ENCODE data around the gene NEK10. TPM values are rescaled to one million over a fixed set of nuclear protein-coding genes. Genes with fewer than 3 reads are reported as not detected.

Gene NEK10
- total and polyA plus RNA-seq, 2 of the 13 experiments (the other 11 are each of a cell fraction or from before 2014, with no cell fraction given) = 2.8 to 14.2 TPM

- TF ChIP-seq PAX8 (CRISPR knock-in tag; IDR thresholded peaks at IDR 0.05; ENCODE audit: borderline replicate concordance) = no peak
- TF ChIP-seq DDIT3 (CRISPR knock-in tag; IDR thresholded peaks at IDR 0.05) = no peak
- no peak for TF ChIP-seq HIVEP1 (CRISPR knock-in tag; IDR thresholded peaks at IDR 0.05)
- no peak for TF ChIP-seq ZNF839 (CRISPR knock-in tag; IDR thresholded peaks at IDR 0.05; ENCODE audit: borderline replicate concordance)
- no peak for TF ChIP-seq ZNF75D (CRISPR knock-in tag; IDR thresholded peaks at IDR 0.05; ENCODE audit: borderline replicate concordance)
- TF ChIP-seq NONO (IDR thresholded peaks at IDR 0.05) = no peak
- peak; percentile 67 for TF ChIP-seq NONO (CRISPR knock-in tag; conservative IDR thresholded peaks at IDR 0.05)
- TF ChIP-seq ZNF552 (CRISPR knock-in tag; IDR thresholded peaks at IDR 0.05; ENCODE audit: borderline replicate concordance) = no peak
- no peak for TF ChIP-seq ZNF557 (CRISPR knock-in tag; IDR thresholded peaks at IDR 0.05)
- no peak for TF ChIP-seq RAD51 (IDR thresholded peaks at IDR 0.05; ENCODE audit: borderline replicate concordance)
- TF ChIP-seq ZNF280B (CRISPR knock-in tag; IDR thresholded peaks at IDR 0.05; ENCODE audit: borderline replicate concordance) = 0 out of 2 replicates have a peak, but pooled peaks have one; percentile 76
- no peak for TF ChIP-seq KIAA2018 (CRISPR knock-in tag; IDR thresholded peaks at IDR 0.05; ENCODE audit: borderline replicate concordance)
- TF ChIP-seq ZMAT3 (CRISPR knock-in tag; conservative IDR thresholded peaks at IDR 0.05) = no peak
- no peak for TF ChIP-seq SRSF1 (optimal IDR thresholded peaks at IDR 0.05; ENCODE audit: low read depth, low read length)
- no peak for TF ChIP-seq ZNF180 (CRISPR knock-in tag; IDR thresholded peaks at IDR 0.05; ENCODE audit: borderline replicate concordance, low read depth)
- no peak for TF ChIP-seq ZNF326 (CRISPR knock-in tag; IDR thresholded peaks at IDR 0.05; ENCODE audit: borderline replicate concordance)
- TF ChIP-seq TBL1XR1 (IDR thresholded peaks at IDR 0.05; ENCODE audit: borderline replicate concordance, low read length, partially characterized antibody) = peak; percentile 70
- TF ChIP-seq PITX1 (CRISPR knock-in tag; IDR thresholded peaks at IDR 0.05) = 0 out of 2 replicates have a peak, but pooled peaks have one; percentile 43
- peak; percentile 74 for TF ChIP-seq RBM39 (IDR thresholded peaks at IDR 0.05; ENCODE audit: low read depth, low read length, poor library complexity, severe bottlenecking)
- no peak for TF ChIP-seq ZFP82 (CRISPR knock-in tag; IDR thresholded peaks at IDR 0.05; ENCODE audit: borderline replicate concordance)
These were observed at the start of gene NEK10 (continued) for GRCh38 chr3:27368831-27369607.

Data from HepG2 (cell line).